Neural cell (in vitro differentiated cells): ENCODE results near the gene SMARCB1. TPM values are rescaled to one million over a fixed set of nuclear protein-coding genes. Genes with fewer than 3 reads are reported as not detected.

ENCODE experiments used
- H2AFZ ChIP-seq: fragments of 200-600, 300-800 bp; sonication (generic), shearing (Covaris generic); 2 replicates; pipeline ENCODE4 v1.6.0; 2014; ENCODE audit warnings: low read depth, mild to moderate bottlenecking, antibody characterized with exemption, low read length, moderate library complexity
- H3F3A ChIP-seq: fragments of 200-600 bp; shearing (Covaris generic); 2 replicates; pipeline ENCODE4 v1.6.1; 2016; ENCODE audit warnings: mild to moderate bottlenecking, moderate library complexity, mixed read lengths, antibody characterized with exemption, low read length; ENCODE audit not compliant: insufficient read depth, poor library complexity, severe bottlenecking
- H3K27ac ChIP-seq: fragments of 200-600, 300-800 bp; sonication (generic), shearing (Covaris generic); 2 replicates; pipeline ENCODE4 v1.5.1; 2014; ENCODE audit warnings: mild to moderate bottlenecking, low read length, moderate library complexity
- H3K27me3 ChIP-seq: fragments of 300-800, 200-600 bp; sonication (generic), shearing (Covaris generic); 2 replicates; pipeline ENCODE4 v1.6.0; 2014; ENCODE audit warnings: mild to moderate bottlenecking, low read depth, low read length, moderate library complexity; ENCODE audit not compliant: insufficient read depth
- H3K36me3 ChIP-seq: fragments of 300-800, 200-600 bp; sonication (generic), shearing (Covaris generic); 2 replicates; pipeline ENCODE4 v1.5.1; 2014; ENCODE audit warnings: mild to moderate bottlenecking, antibody characterized with exemption, low read length, moderate library complexity; ENCODE audit not compliant: insufficient read depth
- H3K4me2 ChIP-seq: fragments of 300-800, 200-600 bp; sonication (generic), shearing (Covaris generic); 2 replicates; pipeline ENCODE4 v1.6.0; 2014; ENCODE audit warnings: mild to moderate bottlenecking, low read length
- H3K4me3 ChIP-seq: fragments of 300-800, 200-600 bp; sonication (generic), shearing (Covaris generic); 2 replicates; pipeline ENCODE4 v1.5.1; 2014; ENCODE audit warnings: mild to moderate bottlenecking, low read length, moderate library complexity
- H3K79me2 ChIP-seq: fragments of 200-600 bp; shearing (Covaris generic); replicated peaks from 2 replicates; pipeline ENCODE4 v1.6.0; 2014; ENCODE audit warnings: mild to moderate bottlenecking, low read length, moderate library complexity; ENCODE audit not compliant: insufficient read depth
- H3K9ac ChIP-seq: fragments of 300-800, 200-600 bp; sonication (generic), shearing (Covaris generic); 2 replicates; pipeline ENCODE4 v1.6.1; 2016; ENCODE audit warnings: mild to moderate bottlenecking, low read length, mixed read lengths
- H3K9me2 ChIP-seq: fragments of 200-600 bp; shearing (Covaris generic); 2 replicates; pipeline ENCODE4 v1.6.1; 2016; ENCODE audit warnings: mild to moderate bottlenecking, low read length, mixed read lengths; ENCODE audit not compliant: insufficient read depth
- H3K9me3 ChIP-seq: fragments of 200-600, 300-800 bp; sonication (generic), shearing (Covaris generic); 2 replicates; pipeline ENCODE4 v1.6.1; 2016; ENCODE audit warnings: mild to moderate bottlenecking, mixed run types, low read length, moderate library complexity, mixed read lengths
- H4K20me1 ChIP-seq: fragments of 200-600 bp; shearing (Covaris generic); 2 replicates; pipeline ENCODE4 v1.6.1; 2016; ENCODE audit warnings: mild to moderate bottlenecking, mixed run types; ENCODE audit not compliant: insufficient read depth
- EP300 ChIP-seq: fragments of 450-650 bp; conservative IDR thresholded peaks from 2 replicates; pipeline ENCODE4 v1.6.1; 2014; ENCODE audit warnings: antibody characterized with exemption, mild to moderate bottlenecking, moderate library complexity; ENCODE audit not compliant: poor library complexity, severe bottlenecking
- EZH2 ChIP-seq: fragments of 200-600, 300-800 bp; shearing (Covaris generic), sonication (generic); IDR thresholded peaks from 2 replicates; pipeline ENCODE4 v1.6.1; 2014; ENCODE audit warnings: antibody characterized with exemption, low read length, borderline replicate concordance, mild to moderate bottlenecking; ENCODE audit not compliant: insufficient read depth, poor library complexity, severe bottlenecking
- MXI1 ChIP-seq: fragments of 450-650 bp; conservative IDR thresholded peaks from 2 replicates; pipeline ENCODE4 v1.6.1; 2014; ENCODE audit warnings: antibody characterized with exemption, mild to moderate bottlenecking; ENCODE audit not compliant: poor library complexity, severe bottlenecking
- POLR2AphosphoS5 ChIP-seq: IDR thresholded peaks from 2 replicates; pipeline ENCODE4 v1.6.1; 2012
- RAD21 ChIP-seq: fragments of 450-650 bp; conservative IDR thresholded peaks from 2 replicates; pipeline ENCODE4 v1.6.1; 2014; ENCODE audit warnings: antibody characterized with exemption, mild to moderate bottlenecking, moderate library complexity
- SMC3 ChIP-seq: fragments of 450-650 bp; conservative IDR thresholded peaks from 2 replicates; pipeline ENCODE4 v1.6.1; 2014; ENCODE audit warnings: antibody characterized with exemption, mild to moderate bottlenecking, moderate library complexity; ENCODE audit not compliant: poor library complexity
- TAF1 ChIP-seq: IDR thresholded peaks from 2 replicates; pipeline ENCODE4 v1.6.1; 2012; ENCODE audit warnings: low read depth
- polyA plus RNA-seq: library from polyadenylated mRNA; depleted of rRNA; stranded (reverse); fragments of >200 nt; gene quantifications from 2 replicates; pipeline ENCODE4 v1.2.3, GENCODE V29; 2014
- TF ChIP-seq, protein P1 (sequence below): fragments of 450-650 bp; IDR thresholded peaks from 2 replicates; pipeline ENCODE4 v1.5.1; 2014; ENCODE audit warnings: antibody characterized with exemption, mild to moderate bottlenecking, moderate library complexity; ENCODE audit not compliant: poor library complexity, severe bottlenecking
- TF ChIP-seq, protein P2 (sequence below): IDR thresholded peaks from 2 replicates; pipeline ENCODE4 v1.6.1; 2012; ENCODE audit warnings: borderline replicate concordance

The SMARCB1 gene
- polyA plus RNA-seq, 1 donor from 2014 or later: 97.5 TPM

GRCh38 chr22:23828800-23829680 is 42.3 kb downstream of the SMARCB1 start:
- Histone ChIP-seq H2AFZ (no peak overlapping the region), H3K4me2 (no peak overlapping the region), H3K9ac (no peak overlapping the region), H4K20me1 (no peaks in the 10 kb centered on the region), H3K9me2 (no peaks in the 10 kb centered on the region), H3K79me2 (peaks cover 12% of the 10 kb centered on the region), H3K27ac (no peak overlapping the region), H3K9me3 (no peaks in the 10 kb centered on the region), H3K27me3 (no peaks in the 10 kb centered on the region), H3F3A (no peaks in the 10 kb centered on the region), H3K36me3 (peaks cover 5% of the 10 kb centered on the region), H3K4me3 (no peak overlapping the region)
- TF ChIP-seq MXI1 (no peak), POLR2AphosphoS5 (no peak), EP300 (no peak), SMC3 (no peak), EZH2 (no peak), RAD21 (no peak)
- TF ChIP-seq, protein P1, sequence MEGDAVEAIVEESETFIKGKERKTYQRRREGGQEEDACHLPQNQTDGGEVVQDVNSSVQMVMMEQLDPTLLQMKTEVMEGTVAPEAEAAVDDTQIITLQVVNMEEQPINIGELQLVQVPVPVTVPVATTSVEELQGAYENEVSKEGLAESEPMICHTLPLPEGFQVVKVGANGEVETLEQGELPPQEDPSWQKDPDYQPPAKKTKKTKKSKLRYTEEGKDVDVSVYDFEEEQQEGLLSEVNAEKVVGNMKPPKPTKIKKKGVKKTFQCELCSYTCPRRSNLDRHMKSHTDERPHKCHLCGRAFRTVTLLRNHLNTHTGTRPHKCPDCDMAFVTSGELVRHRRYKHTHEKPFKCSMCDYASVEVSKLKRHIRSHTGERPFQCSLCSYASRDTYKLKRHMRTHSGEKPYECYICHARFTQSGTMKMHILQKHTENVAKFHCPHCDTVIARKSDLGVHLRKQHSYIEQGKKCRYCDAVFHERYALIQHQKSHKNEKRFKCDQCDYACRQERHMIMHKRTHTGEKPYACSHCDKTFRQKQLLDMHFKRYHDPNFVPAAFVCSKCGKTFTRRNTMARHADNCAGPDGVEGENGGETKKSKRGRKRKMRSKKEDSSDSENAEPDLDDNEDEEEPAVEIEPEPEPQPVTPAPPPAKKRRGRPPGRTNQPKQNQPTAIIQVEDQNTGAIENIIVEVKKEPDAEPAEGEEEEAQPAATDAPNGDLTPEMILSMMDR: no peak
- TF ChIP-seq, protein P2, sequence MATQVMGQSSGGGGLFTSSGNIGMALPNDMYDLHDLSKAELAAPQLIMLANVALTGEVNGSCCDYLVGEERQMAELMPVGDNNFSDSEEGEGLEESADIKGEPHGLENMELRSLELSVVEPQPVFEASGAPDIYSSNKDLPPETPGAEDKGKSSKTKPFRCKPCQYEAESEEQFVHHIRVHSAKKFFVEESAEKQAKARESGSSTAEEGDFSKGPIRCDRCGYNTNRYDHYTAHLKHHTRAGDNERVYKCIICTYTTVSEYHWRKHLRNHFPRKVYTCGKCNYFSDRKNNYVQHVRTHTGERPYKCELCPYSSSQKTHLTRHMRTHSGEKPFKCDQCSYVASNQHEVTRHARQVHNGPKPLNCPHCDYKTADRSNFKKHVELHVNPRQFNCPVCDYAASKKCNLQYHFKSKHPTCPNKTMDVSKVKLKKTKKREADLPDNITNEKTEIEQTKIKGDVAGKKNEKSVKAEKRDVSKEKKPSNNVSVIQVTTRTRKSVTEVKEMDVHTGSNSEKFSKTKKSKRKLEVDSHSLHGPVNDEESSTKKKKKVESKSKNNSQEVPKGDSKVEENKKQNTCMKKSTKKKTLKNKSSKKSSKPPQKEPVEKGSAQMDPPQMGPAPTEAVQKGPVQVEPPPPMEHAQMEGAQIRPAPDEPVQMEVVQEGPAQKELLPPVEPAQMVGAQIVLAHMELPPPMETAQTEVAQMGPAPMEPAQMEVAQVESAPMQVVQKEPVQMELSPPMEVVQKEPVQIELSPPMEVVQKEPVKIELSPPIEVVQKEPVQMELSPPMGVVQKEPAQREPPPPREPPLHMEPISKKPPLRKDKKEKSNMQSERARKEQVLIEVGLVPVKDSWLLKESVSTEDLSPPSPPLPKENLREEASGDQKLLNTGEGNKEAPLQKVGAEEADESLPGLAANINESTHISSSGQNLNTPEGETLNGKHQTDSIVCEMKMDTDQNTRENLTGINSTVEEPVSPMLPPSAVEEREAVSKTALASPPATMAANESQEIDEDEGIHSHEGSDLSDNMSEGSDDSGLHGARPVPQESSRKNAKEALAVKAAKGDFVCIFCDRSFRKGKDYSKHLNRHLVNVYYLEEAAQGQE: no peak

- TF ChIP-seq EP300: no peak
- no peak for TF ChIP-seq MXI1
- no peak for TF ChIP-seq EZH2
- no peak for TF ChIP-seq POLR2AphosphoS5
- TF ChIP-seq RAD21: no peak
- TF ChIP-seq, protein P1: no peak
- no peak for TF ChIP-seq TAF1
- TF ChIP-seq, protein P2: no peak
- TF ChIP-seq SMC3: no peak
- Histone ChIP-seq H3K27ac (no peak overlapping the region), H3K79me2 (peaks cover 12% of the 10 kb centered on the region), H3F3A (no peaks in the 10 kb centered on the region), H3K36me3 (peaks cover 5% of the 10 kb centered on the region), H3K27me3 (no peaks in the 10 kb centered on the region), H4K20me1 (no peaks in the 10 kb centered on the region), H2AFZ (no peak overlapping the region), H3K4me3 (no peak overlapping the region), H3K9me2 (no peaks in the 10 kb centered on the region), H3K4me2 (no peak overlapping the region), H3K9ac (no peak overlapping the region), H3K9me3 (no peaks in the 10 kb centered on the region)
Observed at GRCh38 chr22:23829845-23830372, 43.1 kb downstream of the SMARCB1 start.
